HEK293 (cell line): ENCODE data around the gene ITSN2.

Experiments
- CTCF ChIA-PET: fragments of 350-600 bp; formaldehyde crosslinking; extraction: SDS; loops from one replicate; lab custom pipeline; 2021; ENCODE audit warnings: antibody characterized with exemption; lab: Yijun Ruan, JAX
- POLR2A ChIA-PET: fragments of 300-600 bp; formaldehyde crosslinking; extraction: SDS; loops from one replicate; lab custom pipeline; 2020; ENCODE audit warnings: antibody characterized with exemption, inconsistent platforms; lab: Yijun Ruan, JAX
- H3K27ac ChIP-seq: fragments of 200-500 bp; sonication (Bioruptor generic); 2 replicates; pipeline ENCODE4 v1.5.1; 2014; ENCODE audit warnings: low read depth, low read length, control low read depth, inconsistent platforms; ENCODE audit errors: extremely low read depth
- H3K36me3 ChIP-seq, 2 experiments: fragments of 200-500 bp in 1 of 2; sonication (Bioruptor generic) in 1 of 2; 1 replicate in 1 of 2; 2 replicates in 1 of 2; pipeline ENCODE4 v1.5.1; 2014 to 2017; ENCODE audit warnings: inconsistent platforms in 2 of 2, low read length in 2 of 2; ENCODE audit not compliant: control insufficient read depth in 2 of 2, insufficient read depth in 1 of 2
- H3K4me1 ChIP-seq: fragments of 200-500 bp; sonication (Bioruptor generic); 2 replicates; pipeline ENCODE4 v1.5.1; 2014; ENCODE audit warnings: mild to moderate bottlenecking, low read length, inconsistent platforms; ENCODE audit not compliant: control insufficient read depth, insufficient read depth
- H3K4me3 ChIP-seq: 2 replicates; pipeline ENCODE4 v1.5.1; 2011; ENCODE audit warnings: low read depth, mild to moderate bottlenecking, control low read depth, low read length, moderate library complexity
- H3K9me3 ChIP-seq: fragments of 200-500 bp; sonication (Bioruptor generic); 2 replicates; pipeline ENCODE4 v1.5.1; 2014; ENCODE audit warnings: low read depth, low read length, inconsistent platforms; ENCODE audit not compliant: control insufficient read depth, insufficient read depth
- AEBP2 ChIP-seq: fragments of 450-650 bp; formaldehyde crosslinking; IDR thresholded peaks from 2 replicates; pipeline ENCODE4 v1.5.1; 2016; ENCODE audit warnings: missing biosample characterization, missing genetic modification characterization, borderline replicate concordance
- BCL11A ChIP-seq: fragments of 450-650 bp; formaldehyde crosslinking; IDR thresholded peaks from 2 replicates; pipeline ENCODE4 v1.5.1; 2016; ENCODE audit warnings: low read depth, missing biosample characterization, missing genetic modification characterization
- ELK4 ChIP-seq: IDR thresholded peaks from 2 replicates; pipeline ENCODE4 v1.6.1; 2011; ENCODE audit warnings: mild to moderate bottlenecking, low read depth, low read length, borderline replicate concordance
- GFI1B ChIP-seq: fragments of 450-650 bp; formaldehyde crosslinking; IDR thresholded peaks from 2 replicates; pipeline ENCODE4 v1.5.1; 2016; ENCODE audit warnings: missing biosample characterization, missing genetic modification characterization
- MEIS1 ChIP-seq: sonication (generic); formaldehyde crosslinking; IDR thresholded peaks from 2 replicates; pipeline ENCODE4 v1.8.1; 2022; ENCODE audit warnings: missing genetic modification reagents, mild to moderate bottlenecking, borderline replicate concordance
- ZNF133 ChIP-seq: fragments of 450-650 bp; formaldehyde crosslinking; IDR thresholded peaks from 2 replicates; pipeline ENCODE4 v1.5.1; 2016; ENCODE audit warnings: missing biosample characterization, missing genetic modification characterization
- ZNF155 ChIP-seq: fragments of 450-650 bp; formaldehyde crosslinking; IDR thresholded peaks from 2 replicates; pipeline ENCODE4 v1.5.1; 2016; ENCODE audit warnings: missing biosample characterization, missing genetic modification characterization
- ZNF169 ChIP-seq: fragments of 450-650 bp; formaldehyde crosslinking; IDR thresholded peaks from 2 replicates; pipeline ENCODE4 v1.5.1; 2016; ENCODE audit warnings: missing biosample characterization, missing genetic modification characterization
- ZNF211 ChIP-seq: fragments of 450-650 bp; formaldehyde crosslinking; IDR thresholded peaks from 2 replicates; pipeline ENCODE4 v1.5.1; 2016; ENCODE audit warnings: low read depth, missing biosample characterization, missing genetic modification characterization
- ZNF214 ChIP-seq: fragments of 450-650 bp; formaldehyde crosslinking; IDR thresholded peaks from 2 replicates; pipeline ENCODE4 v1.5.1; 2017; ENCODE audit warnings: missing biosample characterization, mild to moderate bottlenecking, missing genetic modification characterization, borderline replicate concordance
- ZNF366 ChIP-seq: fragments of 450-650 bp; formaldehyde crosslinking; conservative IDR thresholded peaks from 2 replicates; pipeline ENCODE4 v1.5.1; 2016; ENCODE audit warnings: missing biosample characterization, missing genetic modification characterization
- ZNF416 ChIP-seq: fragments of 450-650 bp; formaldehyde crosslinking; IDR thresholded peaks from 2 replicates; pipeline ENCODE4 v1.5.1; 2016; ENCODE audit warnings: missing biosample characterization, missing genetic modification characterization
- ZNF426 ChIP-seq: fragments of 450-650 bp; formaldehyde crosslinking; IDR thresholded peaks from 2 replicates; pipeline ENCODE4 v1.5.1; 2017; ENCODE audit warnings: missing biosample characterization, missing genetic modification characterization, mild to moderate bottlenecking, inconsistent platforms, moderate library complexity
- ZNF660 ChIP-seq: fragments of 450-650 bp; IDR thresholded peaks from 2 replicates; pipeline ENCODE4 v1.5.1; 2018; ENCODE audit warnings: missing biosample characterization, mild to moderate bottlenecking, missing genetic modification characterization
- ZNF701 ChIP-seq: fragments of 450-650 bp; formaldehyde crosslinking; IDR thresholded peaks from 2 replicates; pipeline ENCODE4 v1.5.1; 2016; ENCODE audit warnings: missing biosample characterization, missing genetic modification characterization
- ZNF792 ChIP-seq: fragments of 450-650 bp; formaldehyde crosslinking; IDR thresholded peaks from 2 replicates; pipeline ENCODE4 v1.5.1; 2016; ENCODE audit warnings: missing biosample characterization, missing genetic modification characterization
- TF ChIP-seq, protein P1 (sequence below): fragments of 450-650 bp; formaldehyde crosslinking; conservative IDR thresholded peaks from 2 replicates; pipeline ENCODE4 v1.5.1; 2016; ENCODE audit warnings: low read depth, missing biosample characterization, missing genetic modification characterization

Gene ITSN2

GRCh38 chr2:24404491-24404921 lies 44.2 kb upstream of the ITSN2 start (continued):
- no peak for TF ChIP-seq ZNF660 (tag by site-specific recombination)
- TF ChIP-seq ZNF133, result no peak
- no peak for TF ChIP-seq ZNF155 (tag by site-specific recombination)
- TF ChIP-seq ZNF366 (tag by site-specific recombination), result no peak

DNA sequence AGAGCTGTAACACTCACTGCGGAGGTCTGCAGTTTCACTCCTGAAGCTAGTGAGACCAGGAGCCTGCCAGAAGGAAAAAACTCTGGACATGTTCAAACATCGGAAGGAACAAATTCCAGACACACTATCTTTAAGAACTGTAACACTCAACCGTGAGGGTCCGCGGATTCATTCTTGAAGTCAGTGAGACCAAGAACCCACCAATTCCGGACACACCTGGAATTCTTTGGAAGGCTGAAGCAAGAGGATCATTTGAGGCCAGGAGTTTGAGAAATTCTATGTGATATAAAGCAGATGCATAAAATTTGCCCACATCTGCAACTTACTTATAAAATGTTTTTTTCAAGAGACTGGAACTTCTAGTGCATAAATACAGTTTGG lies 43.5 kb upstream of the ITSN2 start:
- TF ChIP-seq ELK4, result no peak
- TF ChIP-seq MEIS1 (CRISPR knock-in tag), result no peak
- no peak for TF ChIP-seq ZNF416 (tag by site-specific recombination)
- TF ChIP-seq ZNF792 (tag by site-specific recombination), result no peak
- TF ChIP-seq GFI1B (tag by site-specific recombination), result no peak
- TF ChIP-seq ZNF211 (tag by site-specific recombination), result no peak
- TF ChIP-seq, protein P1, sequence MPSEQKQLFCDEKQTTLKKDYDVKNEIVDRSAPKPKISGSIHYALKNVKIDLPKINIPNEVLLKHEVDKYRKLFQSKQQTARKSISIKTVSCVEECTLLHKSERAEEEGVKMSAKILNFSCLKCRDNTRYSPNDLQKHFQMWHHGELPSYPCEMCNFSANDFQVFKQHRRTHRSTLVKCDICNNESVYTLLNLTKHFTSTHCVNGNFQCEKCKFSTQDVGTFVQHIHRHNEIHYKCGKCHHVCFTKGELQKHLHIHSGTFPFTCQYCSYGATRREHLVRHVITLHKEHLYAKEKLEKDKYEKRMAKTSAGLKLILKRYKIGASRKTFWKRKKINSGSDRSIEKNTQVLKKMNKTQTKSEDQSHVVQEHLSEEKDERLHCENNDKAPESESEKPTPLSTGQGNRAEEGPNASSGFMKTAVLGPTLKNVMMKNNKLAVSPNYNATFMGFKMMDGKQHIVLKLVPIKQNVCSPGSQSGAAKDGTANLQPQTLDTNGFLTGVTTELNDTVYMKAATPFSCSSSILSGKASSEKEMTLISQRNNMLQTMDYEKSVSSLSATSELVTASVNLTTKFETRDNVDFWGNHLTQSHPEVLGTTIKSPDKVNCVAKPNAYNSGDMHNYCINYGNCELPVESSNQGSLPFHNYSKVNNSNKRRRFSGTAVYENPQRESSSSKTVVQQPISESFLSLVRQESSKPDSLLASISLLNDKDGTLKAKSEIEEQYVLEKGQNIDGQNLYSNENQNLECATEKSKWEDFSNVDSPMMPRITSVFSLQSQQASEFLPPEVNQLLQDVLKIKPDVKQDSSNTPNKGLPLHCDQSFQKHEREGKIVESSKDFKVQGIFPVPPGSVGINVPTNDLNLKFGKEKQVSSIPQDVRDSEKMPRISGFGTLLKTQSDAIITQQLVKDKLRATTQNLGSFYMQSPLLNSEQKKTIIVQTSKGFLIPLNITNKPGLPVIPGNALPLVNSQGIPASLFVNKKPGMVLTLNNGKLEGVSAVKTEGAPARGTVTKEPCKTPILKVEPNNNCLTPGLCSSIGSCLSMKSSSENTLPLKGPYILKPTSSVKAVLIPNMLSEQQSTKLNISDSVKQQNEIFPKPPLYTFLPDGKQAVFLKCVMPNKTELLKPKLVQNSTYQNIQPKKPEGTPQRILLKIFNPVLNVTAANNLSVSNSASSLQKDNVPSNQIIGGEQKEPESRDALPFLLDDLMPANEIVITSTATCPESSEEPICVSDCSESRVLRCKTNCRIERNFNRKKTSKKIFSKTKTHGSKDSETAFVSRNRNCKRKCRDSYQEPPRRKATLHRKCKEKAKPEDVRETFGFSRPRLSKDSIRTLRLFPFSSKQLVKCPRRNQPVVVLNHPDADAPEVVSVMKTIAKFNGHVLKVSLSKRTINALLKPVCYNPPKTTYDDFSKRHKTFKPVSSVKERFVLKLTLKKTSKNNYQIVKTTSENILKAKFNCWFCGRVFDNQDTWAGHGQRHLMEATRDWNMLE (tag by site-specific recombination), result no peak
- TF ChIP-seq ZNF701, result no peak
- no peak for TF ChIP-seq ZNF426 (tag by site-specific recombination)
- TF ChIP-seq AEBP2 (tag by site-specific recombination), result no peak
- TF ChIP-seq ZNF214, result no peak
- TF ChIP-seq BCL11A (tag by site-specific recombination), result no peak
- TF ChIP-seq ZNF169 (tag by site-specific recombination), result no peak
- ChIA-PET POLR2A (no interaction called here), CTCF (interaction anchor here (1.1 kb wide), 1 partner anchor 424 kb away, joined by 3 read pairs; no protein-coding TSS in a partner anchor)
- no peaks in the 10 kb centered on the region for H3K4me1 ChIP-seq
- H3K27ac ChIP-seq, result no peak overlapping the region
- H3K4me3 ChIP-seq, result no peak overlapping the region
- H3K9me3 ChIP-seq, result no peaks in the 10 kb centered on the region
- H3K36me3 ChIP-seq, result no peaks in the 10 kb centered on the region
